Urothelium cell line (cell line): ENCODE results near the gene SUSD5.
"Not testable (repeated sequence)": the region's sequence is repeated elsewhere in the genome, so short reads cannot be mapped to it uniquely, and the experiment has no call there.

Experiments
- DNase-seq: peaks from one replicate; pipeline ENCODE4 v3.0.0; 2011; ENCODE audit warnings: low spot score, mixed read lengths
- FAIRE-seq: peaks from 2 replicates; lab custom pipeline; 2011; peaks lifted over from hg19 to GRCh38; lab: Jason Lieb, UNC

SUSD5 gene

GRCh38 chr3:33153782-33154181 is 64.8 kb downstream of the SUSD5 start:
- FAIRE-seq (no peak), DNase-seq (no peak)

GRCh38 chr3:33152363-33153360 is 65.9 kb downstream of the SUSD5 start:
- DNase-seq (peak; percentile 60), FAIRE-seq (no peak)

DNA sequence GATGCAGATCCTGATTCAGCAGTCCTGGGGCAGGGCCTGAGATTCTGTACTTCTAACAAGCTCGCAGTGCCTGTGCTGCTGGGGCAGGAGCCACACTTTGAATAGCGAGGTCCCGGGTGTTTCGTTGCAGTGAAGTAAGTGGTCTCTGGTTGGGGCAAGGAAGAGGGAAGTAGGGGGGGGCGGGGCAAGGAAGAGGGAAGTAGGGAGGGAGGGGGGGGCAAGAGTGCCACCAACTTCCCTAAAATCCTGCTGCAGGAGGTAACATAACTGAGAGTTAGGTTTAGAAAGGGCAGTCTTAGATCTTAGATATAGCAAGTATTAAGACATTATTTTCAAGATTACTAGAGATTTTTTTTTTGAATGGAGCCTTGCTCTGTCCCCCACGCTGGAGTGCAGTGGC is 69.3 kb downstream of the SUSD5 start:
- DNase-seq (no peak), FAIRE-seq (no peak)

- FAIRE-seq = no peak
- DNase-seq = no peak
Measured at GRCh38 chr3:33146791-33147445, 71.7 kb downstream of the SUSD5 start.

DNA sequence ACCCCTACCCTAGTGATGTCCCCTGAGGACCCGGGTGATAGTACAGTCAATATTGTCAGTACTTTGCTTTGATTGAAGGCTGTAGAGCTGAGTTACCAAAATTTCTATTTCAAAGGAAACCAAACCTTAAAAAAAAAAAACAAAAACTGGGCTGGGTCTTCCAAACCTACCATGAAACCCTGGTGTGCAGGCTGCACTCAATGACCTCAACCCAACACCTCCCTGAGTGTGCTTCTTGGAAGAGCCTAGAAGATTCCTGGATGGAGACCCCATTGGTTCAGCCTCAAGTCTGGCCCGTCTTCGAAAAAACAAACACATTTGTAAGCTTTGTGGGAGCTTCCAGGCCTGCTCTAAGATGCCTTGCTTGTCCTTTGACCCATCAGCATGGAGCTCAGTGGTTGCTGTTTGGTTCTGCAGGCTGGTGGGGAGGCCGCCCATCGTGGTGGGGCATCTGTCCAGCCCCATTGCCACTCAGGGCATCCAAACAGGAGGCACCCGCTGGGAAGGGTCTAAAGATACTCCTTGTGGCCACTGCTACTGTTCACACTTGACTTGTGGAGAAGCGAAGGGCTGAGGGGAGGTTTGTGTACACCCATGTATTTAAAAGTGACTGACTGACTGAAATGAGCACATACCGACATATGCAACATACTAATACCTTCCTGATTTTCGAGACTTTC is 72.6 kb downstream of the SUSD5 start:
- DNase-seq = no peak
- no peak for FAIRE-seq

- DNase-seq = no peak
- FAIRE-seq = no peak
Measured at GRCh38 chr3:33145221-33145900, 73.2 kb downstream of the SUSD5 start.

- peak; percentile 30 for DNase-seq
Measured at GRCh38 chr3:33144433-33144832, 74.2 kb downstream of the SUSD5 start.

GRCh38 chr3:33141006-33141405 is 77.6 kb downstream of the SUSD5 start:
- no peak for FAIRE-seq
- DNase-seq = no peak

More at GRCh38 chr3:33144433-33144832, 74.2 kb downstream of the SUSD5 start:
- no peak for FAIRE-seq

DNA sequence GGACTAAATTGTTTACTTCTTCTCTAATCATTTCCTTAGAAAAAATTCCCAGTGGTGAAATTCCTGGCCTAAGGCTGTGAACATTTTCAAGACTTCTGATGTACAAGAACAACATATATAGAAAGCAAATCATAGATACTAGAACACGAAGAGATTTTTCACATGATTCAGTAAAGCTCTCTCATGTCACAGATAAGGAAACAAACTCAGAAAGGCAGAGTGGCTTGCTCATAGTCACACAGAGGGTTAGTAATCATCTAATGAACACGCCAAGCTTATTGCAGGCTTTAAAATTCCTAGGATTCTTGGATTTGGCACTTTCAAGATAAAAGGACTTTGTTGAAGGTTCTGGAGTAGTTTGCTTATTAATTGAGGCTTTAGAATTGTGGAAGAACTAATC is 78.6 kb downstream of the SUSD5 start:
- FAIRE-seq (no peak), DNase-seq (no peak)

DNA sequence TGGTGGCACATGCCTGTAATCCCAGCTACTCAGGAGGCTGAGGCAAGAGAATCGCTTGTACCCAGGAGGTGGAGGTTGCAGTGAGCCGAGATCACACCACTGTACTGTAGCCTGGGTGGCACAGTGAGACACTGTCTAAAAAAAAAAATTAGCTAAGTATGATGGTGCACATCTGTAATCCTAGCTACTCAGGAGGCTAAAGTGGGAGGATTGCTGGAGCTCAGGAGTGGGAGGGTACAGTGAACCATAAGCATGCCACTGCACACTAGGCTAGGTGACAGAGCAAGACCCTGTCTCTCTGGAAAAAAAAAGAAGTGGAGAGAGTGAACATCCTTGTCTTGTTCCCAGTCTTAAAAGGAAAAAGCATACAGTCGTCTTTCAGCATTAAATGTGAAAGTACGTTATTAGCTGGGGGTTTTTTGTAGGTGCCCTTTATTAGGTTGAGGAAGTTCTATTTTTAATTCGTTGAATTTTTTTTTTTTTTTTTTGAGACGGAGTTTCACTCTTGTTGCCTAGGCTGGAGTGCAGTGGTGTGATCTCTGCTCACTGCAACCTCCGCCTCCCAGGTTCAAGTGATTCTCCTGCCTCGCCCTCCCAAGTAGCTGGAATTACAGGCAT is 79.5 kb downstream of the SUSD5 start:
- not testable (repeated sequence) for FAIRE-seq, DNase-seq

DNA sequence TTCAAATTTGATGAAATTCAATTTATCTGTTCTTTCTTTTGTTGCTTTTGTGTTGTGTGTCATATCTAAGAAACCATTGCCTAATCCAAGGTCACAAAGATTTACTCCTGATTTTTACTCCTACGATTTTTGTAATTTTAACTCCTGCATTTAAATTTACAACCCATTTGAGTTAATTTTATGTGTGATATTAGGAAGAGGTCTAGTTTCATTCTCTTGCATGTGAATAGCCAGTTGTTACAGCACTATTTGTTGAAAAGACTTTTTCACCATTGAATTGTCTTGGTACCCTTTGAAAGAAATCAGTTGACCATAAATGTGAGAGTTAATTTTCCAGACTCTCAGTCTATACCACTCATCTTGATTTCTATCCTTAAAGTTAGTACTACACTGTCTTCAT is 80.9 kb downstream of the SUSD5 start:
- FAIRE-seq = no peak
- no peak for DNase-seq

GRCh38 chr3:33134026-33134625 is 84.5 kb downstream of the SUSD5 start:
- DNase-seq (no peak), FAIRE-seq (no peak)

GRCh38 chr3:33132019-33132360 is 86.6 kb downstream of the SUSD5 start:
- FAIRE-seq (no peak), DNase-seq (no peak)

DNA sequence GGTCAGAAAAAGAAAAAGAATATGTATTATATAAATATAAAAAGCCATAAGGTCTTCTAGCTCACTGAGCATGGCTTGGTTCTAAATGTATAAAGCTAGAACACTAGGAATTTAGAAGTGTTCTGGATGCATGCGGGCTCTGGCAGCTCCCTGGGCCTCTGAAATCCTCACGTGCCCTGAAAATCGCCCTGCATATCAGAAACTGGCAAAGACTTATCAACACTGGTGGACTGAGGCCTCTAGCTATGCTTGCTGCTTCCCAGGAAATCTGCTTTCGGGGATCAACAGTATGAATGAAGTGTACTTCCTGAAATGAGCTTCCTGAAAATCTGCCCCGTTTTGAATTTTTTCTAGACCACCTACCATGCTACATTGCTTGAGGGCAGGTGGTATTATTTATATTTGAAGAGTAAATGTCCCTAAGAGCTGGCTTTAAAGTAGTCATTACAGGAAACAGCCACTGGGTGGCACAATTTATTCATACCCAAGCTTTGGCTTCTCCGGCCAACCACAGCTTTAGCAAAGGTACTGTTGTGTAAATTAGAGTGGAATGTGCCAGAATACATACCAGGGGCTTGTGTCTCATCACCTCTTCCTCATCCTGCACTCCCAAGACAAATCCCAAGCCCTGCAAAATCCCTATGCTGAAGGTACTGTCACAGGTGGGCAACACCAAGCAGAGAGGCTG is 87.1 kb downstream of the SUSD5 start:
- DNase-seq (peak; percentile 70), FAIRE-seq (no peak)

GRCh38 chr3:33130144-33130543 is 88.5 kb downstream of the SUSD5 start:
- FAIRE-seq (no peak), DNase-seq (no peak)

DNA sequence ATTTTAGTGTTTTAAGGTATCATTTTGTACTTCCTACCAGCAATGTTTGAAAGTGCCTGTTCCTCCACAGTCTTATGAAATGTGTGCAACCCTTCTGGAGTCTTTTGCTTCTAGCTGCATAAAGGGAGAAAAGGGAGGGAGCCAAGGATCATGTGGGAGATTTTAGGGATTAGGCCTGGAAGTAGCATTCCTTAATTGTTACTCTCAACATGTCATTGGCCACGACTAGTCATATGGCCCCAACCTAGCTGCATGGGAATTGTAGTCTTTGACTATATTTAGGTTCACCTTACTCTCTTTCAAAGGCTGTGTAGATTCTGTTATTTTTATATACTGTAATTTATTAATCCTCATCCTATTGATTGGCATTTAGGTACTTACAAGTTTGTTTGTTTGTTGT is 89.9 kb downstream of the SUSD5 start:
- FAIRE-seq = no peak
- DNase-seq = no peak

GRCh38 chr3:33125840-33126239 is 92.8 kb downstream of the SUSD5 start:
- no peak for DNase-seq
- FAIRE-seq = no peak

DNA sequence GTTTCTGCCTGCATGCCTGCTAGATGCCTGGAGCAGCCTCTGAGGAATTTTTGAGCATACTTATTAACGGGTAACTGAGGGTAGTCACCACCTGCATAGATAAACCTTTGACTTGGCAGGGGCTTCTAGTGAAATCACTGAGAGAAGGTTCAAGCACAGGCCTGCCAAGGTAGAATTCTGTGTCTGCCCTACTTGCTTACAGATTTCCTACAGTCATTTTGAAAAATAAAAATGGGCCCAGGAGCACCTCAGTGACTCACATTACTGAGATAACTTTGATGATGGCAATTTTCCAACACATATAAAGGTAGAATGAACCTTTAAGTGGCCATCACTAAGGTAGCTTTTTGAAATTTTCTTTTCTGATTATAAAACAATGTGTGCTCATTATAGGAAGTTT is 94.0 kb downstream of the SUSD5 start:
- DNase-seq = no peak
- no peak for FAIRE-seq

GRCh38 chr3:33122991-33123390 is 95.6 kb downstream of the SUSD5 start:
- no peak for FAIRE-seq
- DNase-seq = no peak

DNA sequence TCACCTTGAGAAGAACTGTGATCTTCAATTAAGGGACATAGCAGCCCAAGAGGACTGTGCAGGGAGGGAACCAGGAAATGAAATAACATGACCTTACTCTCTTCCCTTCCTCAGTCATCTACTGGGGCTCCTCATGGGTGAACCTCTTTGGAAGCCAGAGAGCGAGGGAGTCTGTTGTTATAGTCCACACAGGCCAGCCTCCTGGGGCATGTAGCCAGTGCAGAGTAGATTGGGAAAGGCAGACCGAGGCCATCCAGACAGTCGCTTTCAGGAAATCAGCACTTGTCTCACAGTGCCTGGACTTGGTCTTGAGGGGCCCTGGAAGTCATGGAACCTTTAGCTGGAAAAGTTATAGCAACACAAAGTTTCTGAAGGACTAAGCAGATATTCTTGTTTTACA is 98.7 kb downstream of the SUSD5 start:
- DNase-seq (no peak), FAIRE-seq (no peak)
